ENCODE measurements around the gene RAX2. TPM values are rescaled to one million over a fixed set of nuclear protein-coding genes. Genes with fewer than 3 reads are reported as not detected.
A peak's percentile ranks its signal among the peaks of the same experiment; 100 is the strongest.

The RAX2 gene
- total and polyA plus RNA-seq, 2 of the 13 experiments (the other 11 are each of a cell fraction or from before 2014, with no cell fraction given) = not detected

DNA sequence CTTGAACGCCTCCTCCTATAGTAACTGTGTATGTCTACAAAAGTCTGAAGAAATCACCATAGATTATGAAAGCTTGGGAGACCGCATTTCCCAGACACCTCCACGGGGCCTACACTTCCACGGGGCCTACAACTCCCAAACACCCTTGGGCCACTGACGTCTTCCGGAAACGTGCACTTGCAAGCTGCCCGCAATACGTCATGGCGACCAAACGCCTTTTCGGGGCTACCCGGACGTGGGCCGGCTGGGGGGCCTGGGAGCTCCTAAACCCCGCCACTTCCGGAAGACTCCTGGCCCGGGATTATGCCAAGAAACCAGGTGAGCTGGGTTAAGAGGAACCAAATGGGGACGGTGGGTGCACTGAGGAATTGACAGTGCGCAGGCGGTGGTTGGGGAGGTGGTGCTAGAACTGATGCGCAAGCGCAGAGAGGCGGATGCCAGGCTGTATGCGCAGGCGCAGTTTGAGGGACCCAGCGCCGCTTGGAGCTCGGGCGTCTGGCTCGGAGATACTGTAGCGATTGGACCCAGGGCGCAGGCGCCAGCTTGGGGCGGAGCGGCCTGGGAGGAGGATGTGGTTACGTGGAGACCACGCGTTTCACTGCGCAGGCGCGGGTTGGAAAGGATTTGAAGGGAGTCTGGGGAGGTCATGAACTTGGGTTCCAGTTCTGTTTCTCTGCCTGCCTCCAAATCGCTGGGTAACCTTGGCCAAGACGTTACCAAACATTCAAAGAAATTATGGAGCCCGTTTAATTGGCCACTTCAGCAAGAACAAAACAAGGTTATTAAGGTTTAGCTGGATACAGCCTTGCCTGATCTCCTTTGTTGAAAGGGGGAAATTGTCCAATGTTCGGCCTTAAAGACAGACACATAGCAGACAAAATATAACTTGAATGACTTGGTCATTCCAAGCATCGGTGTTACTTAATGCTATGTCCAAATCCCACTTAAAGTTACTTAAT, 9.2 kb downstream of the RAX2 start, which contains the start of gene MRPL54 (continued):
- TF ChIP-seq, protein P1, sequence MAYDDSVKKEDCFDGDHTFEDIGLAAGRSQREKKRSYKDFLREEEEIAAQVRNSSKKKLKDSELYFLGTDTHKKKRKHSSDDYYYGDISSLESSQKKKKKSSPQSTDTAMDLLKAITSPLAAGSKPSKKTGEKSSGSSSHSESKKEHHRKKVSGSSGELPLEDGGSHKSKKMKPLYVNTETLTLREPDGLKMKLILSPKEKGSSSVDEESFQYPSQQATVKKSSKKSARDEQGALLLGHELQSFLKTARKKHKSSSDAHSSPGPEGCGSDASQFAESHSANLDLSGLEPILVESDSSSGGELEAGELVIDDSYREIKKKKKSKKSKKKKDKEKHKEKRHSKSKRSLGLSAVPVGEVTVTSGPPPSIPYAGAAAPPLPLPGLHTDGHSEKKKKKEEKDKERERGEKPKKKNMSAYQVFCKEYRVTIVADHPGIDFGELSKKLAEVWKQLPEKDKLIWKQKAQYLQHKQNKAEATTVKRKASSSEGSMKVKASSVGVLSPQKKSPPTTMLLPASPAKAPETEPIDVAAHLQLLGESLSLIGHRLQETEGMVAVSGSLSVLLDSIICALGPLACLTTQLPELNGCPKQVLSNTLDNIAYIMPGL (CRISPR knock-in tag; IDR thresholded peaks at IDR 0.05; ENCODE audit: borderline replicate concordance in 1 of 2, low read depth in 1 of 2) = peak in 1 of 2 experiments; percentile 10; a peak in 1 of 4 replicates
- TF ChIP-seq SIN3B (IDR thresholded peaks at IDR 0.05; ENCODE audit: low read length) = 0 out of 2 replicates have a peak, but pooled peaks have one; percentile 44
- TF ChIP-seq ZNF160 (CRISPR knock-in tag; IDR thresholded peaks at IDR 0.05) = 0 out of 2 replicates have a peak, but pooled peaks have one; percentile 43
- TF ChIP-seq, protein P2, sequence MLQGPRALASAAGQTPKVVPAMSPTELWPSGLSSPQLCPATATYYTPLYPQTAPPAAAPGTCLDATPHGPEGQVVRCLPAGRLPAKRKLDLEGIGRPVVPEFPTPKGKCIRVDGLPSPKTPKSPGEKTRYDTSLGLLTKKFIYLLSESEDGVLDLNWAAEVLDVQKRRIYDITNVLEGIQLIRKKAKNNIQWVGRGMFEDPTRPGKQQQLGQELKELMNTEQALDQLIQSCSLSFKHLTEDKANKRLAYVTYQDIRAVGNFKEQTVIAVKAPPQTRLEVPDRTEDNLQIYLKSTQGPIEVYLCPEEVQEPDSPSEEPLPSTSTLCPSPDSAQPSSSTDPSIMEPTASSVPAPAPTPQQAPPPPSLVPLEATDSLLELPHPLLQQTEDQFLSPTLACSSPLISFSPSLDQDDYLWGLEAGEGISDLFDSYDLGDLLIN (CRISPR knock-in tag; IDR thresholded peaks at IDR 0.05; ENCODE audit: borderline replicate concordance) = no peak
- no peak for TF ChIP-seq NKX3-1 (CRISPR knock-in tag; IDR thresholded peaks at IDR 0.05)
- TF ChIP-seq, protein P3, sequence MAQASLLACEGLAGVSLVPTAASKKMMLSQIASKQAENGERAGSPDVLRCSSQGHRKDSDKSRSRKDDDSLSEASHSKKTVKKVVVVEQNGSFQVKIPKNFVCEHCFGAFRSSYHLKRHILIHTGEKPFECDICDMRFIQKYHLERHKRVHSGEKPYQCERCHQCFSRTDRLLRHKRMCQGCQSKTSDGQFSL (CRISPR knock-in tag; IDR thresholded peaks at IDR 0.05) = no peak
- peak; percentile 83 for TF ChIP-seq ZMYM3 (CRISPR knock-in tag; IDR thresholded peaks at IDR 0.05)
- TF ChIP-seq, protein P4, sequence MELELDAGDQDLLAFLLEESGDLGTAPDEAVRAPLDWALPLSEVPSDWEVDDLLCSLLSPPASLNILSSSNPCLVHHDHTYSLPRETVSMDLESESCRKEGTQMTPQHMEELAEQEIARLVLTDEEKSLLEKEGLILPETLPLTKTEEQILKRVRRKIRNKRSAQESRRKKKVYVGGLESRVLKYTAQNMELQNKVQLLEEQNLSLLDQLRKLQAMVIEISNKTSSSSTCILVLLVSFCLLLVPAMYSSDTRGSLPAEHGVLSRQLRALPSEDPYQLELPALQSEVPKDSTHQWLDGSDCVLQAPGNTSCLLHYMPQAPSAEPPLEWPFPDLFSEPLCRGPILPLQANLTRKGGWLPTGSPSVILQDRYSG (CRISPR knock-in tag; IDR thresholded peaks at IDR 0.05) = no peak
- no peak for TF ChIP-seq ZSCAN22 (CRISPR knock-in tag; IDR thresholded peaks at IDR 0.05)
- TF ChIP-seq CHCHD3 (CRISPR knock-in tag; IDR thresholded peaks at IDR 0.05) = no peak
- TF ChIP-seq ZNF292 (CRISPR knock-in tag; IDR thresholded peaks at IDR 0.05; ENCODE audit: borderline replicate concordance, low read depth) = no peak
- TF ChIP-seq JUNB (CRISPR knock-in tag; IDR thresholded peaks at IDR 0.05; ENCODE audit: borderline replicate concordance) = no peak
- no peak; a peak in 1 of 4 replicates for TF ChIP-seq NR2F1 (CRISPR knock-in tag; IDR thresholded peaks at IDR 0.05)
- no peak for TF ChIP-seq ZNF564 (CRISPR knock-in tag; IDR thresholded peaks at IDR 0.05)
- no peak for TF ChIP-seq ZNF550 (CRISPR knock-in tag; IDR thresholded peaks at IDR 0.05; ENCODE audit: borderline replicate concordance)
- no peak for TF ChIP-seq ZNF724P (CRISPR knock-in tag; IDR thresholded peaks at IDR 0.05; ENCODE audit: borderline replicate concordance)
- TF ChIP-seq CREB1 (IDR thresholded peaks at IDR 0.05) = peak; percentile 89
- peak; percentile 97 for TF ChIP-seq CREB1 (CRISPR knock-in tag; IDR thresholded peaks at IDR 0.05)
- TF ChIP-seq GTF2F1 (IDR thresholded peaks at IDR 0.05; ENCODE audit: low read length) = peak; percentile 82; the same call in 1 of the 2 replicates
- TF ChIP-seq, protein P5, sequence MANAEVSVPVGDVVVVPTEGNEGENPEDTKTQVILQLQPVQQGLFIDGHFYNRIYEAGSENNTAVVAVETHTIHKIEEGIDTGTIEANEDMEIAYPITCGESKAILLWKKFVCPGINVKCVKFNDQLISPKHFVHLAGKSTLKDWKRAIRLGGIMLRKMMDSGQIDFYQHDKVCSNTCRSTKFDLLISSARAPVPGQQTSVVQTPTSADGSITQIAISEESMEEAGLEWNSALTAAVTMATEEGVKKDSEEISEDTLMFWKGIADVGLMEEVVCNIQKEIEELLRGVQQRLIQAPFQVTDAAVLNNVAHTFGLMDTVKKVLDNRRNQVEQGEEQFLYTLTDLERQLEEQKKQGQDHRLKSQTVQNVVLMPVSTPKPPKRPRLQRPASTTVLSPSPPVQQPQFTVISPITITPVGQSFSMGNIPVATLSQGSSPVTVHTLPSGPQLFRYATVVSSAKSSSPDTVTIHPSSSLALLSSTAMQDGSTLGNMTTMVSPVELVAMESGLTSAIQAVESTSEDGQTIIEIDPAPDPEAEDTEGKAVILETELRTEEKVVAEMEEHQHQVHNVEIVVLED (CRISPR knock-in tag; IDR thresholded peaks at IDR 0.05; ENCODE audit: borderline replicate concordance) = peak; percentile 93
- TF ChIP-seq ATF7 (IDR thresholded peaks at IDR 0.05) = peak; percentile 70
- TF ChIP-seq ATF7 (CRISPR knock-in tag; IDR thresholded peaks at IDR 0.05) = 0 out of 2 replicates have a peak, but pooled peaks have one; percentile 58
- 0 out of 2 replicates have a peak, but pooled peaks have one; percentile 39 for TF ChIP-seq TOPORS (CRISPR knock-in tag; IDR thresholded peaks at IDR 0.05)
